SH-SY5Y (cell line): ENCODE measurements around the gene PEDS1.

Source experiments
- GATA2 ChIP-seq: IDR thresholded peaks from 2 replicates; pipeline ENCODE4 v1.6.1; 2011; ENCODE audit warnings: mild to moderate bottlenecking, low read depth, low read length
- GATA3 ChIP-seq: IDR thresholded peaks from 2 replicates; pipeline ENCODE4 v1.6.1; 2011; ENCODE audit warnings: low read depth, mild to moderate bottlenecking, low read length, moderate library complexity

GRCh38 chr20:50189681-50190250 lies 36.2 kb upstream of the PEDS1 start:
- TF ChIP-seq GATA2 (no peak), GATA3 (no peak)
